BLaER1 (cell line): ENCODE results near the gene TSPAN5.
A peak's percentile ranks its signal among the peaks of the same experiment; 100 is the strongest.

ENCODE experiments used
- H3K27ac ChIP-seq: shearing (Covaris generic); formaldehyde crosslinking; 2 replicates; pipeline ENCODE4 v1.8.1; 2022
- H3K27me3 ChIP-seq: shearing (Covaris generic); formaldehyde crosslinking; 2 replicates; pipeline ENCODE4 v1.8.1; 2022
- H3K36me3 ChIP-seq: shearing (Covaris generic); formaldehyde crosslinking; 2 replicates; pipeline ENCODE4 v1.8.1; 2022
- H3K4me1 ChIP-seq: shearing (Covaris generic); formaldehyde crosslinking; 2 replicates; pipeline ENCODE4 v1.8.1; 2022
- H3K4me2 ChIP-seq: shearing (Covaris generic); formaldehyde crosslinking; 2 replicates; pipeline ENCODE4 v1.8.1; 2022
- H3K4me3 ChIP-seq: shearing (Covaris generic); formaldehyde crosslinking; 2 replicates; pipeline ENCODE4 v1.8.1; 2022
- H3K9ac ChIP-seq: shearing (Covaris generic); formaldehyde crosslinking; 2 replicates; pipeline ENCODE4 v1.8.1; 2022
- H3K9me3 ChIP-seq: shearing (Covaris generic); formaldehyde crosslinking; 2 replicates; pipeline ENCODE4 v1.8.1; 2022
- H4K20me1 ChIP-seq: shearing (Covaris generic); formaldehyde crosslinking; 2 replicates; pipeline ENCODE4 v1.8.1; 2022
- Cebpa-rat ChIP-seq: shearing (Covaris generic); IDR thresholded peaks from 2 replicates; pipeline ENCODE4 v1.8.1; 2022

Gene TSPAN5

GRCh38 chr4:98674404-98675173 is 16.2 kb upstream of the TSPAN5 start:
- no peak overlapping the region for H3K27ac ChIP-seq
- H3K27me3 ChIP-seq, result no peaks in the 10 kb centered on the region
- H3K4me1 ChIP-seq, result no peaks in the 10 kb centered on the region
- H3K4me3 ChIP-seq, result no peak overlapping the region
- TF ChIP-seq Cebpa-rat, result no peak
- no peak overlapping the region for H3K4me2 ChIP-seq
- H3K9ac ChIP-seq, result no peak overlapping the region
- no peaks in the 10 kb centered on the region for H3K36me3 ChIP-seq
- H3K9me3 ChIP-seq, result no peaks in the 10 kb centered on the region
- no peaks in the 10 kb centered on the region for H4K20me1 ChIP-seq

GRCh38 chr4:98673978-98674377 is 15.6 kb upstream of the TSPAN5 start:
- Histone ChIP-seq H3K9me3 (no peaks in the 10 kb centered on the region), H3K4me2 (no peak overlapping the region), H3K4me1 (no peaks in the 10 kb centered on the region), H3K36me3 (no peaks in the 10 kb centered on the region), H3K27me3 (no peaks in the 10 kb centered on the region), H3K9ac (no peak overlapping the region), H3K27ac (no peak overlapping the region), H3K4me3 (no peak overlapping the region), H4K20me1 (no peaks in the 10 kb centered on the region)
- TF ChIP-seq Cebpa-rat, result no peak

DNA sequence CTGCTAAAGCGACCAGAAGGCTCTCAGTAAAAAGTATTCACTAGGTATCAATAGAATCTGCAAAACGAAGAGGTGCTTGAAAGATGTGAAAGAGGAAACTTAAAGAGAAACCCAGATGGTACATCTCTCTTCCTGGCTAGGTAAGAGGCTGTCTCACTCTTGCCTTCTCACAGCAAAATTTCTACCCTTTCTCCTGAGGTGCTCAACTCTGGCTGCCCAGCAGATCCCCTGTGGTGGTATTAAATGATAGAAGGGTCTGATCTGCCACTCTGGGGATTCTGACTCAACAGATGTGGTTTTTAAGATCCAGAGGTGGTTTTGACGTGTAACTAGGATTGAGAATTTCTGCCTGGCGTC is 14.9 kb upstream of the TSPAN5 start:
- Histone ChIP-seq H3K36me3 (no peaks in the 10 kb centered on the region), H3K27ac (no peak overlapping the region), H3K9ac (no peak overlapping the region), H3K27me3 (no peaks in the 10 kb centered on the region), H4K20me1 (no peaks in the 10 kb centered on the region), H3K4me2 (no peak overlapping the region), H3K9me3 (no peaks in the 10 kb centered on the region), H3K4me3 (no peak overlapping the region), H3K4me1 (no peaks in the 10 kb centered on the region)
- no peak for TF ChIP-seq Cebpa-rat

GRCh38 chr4:98672583-98673287 is 14.3 kb upstream of the TSPAN5 start:
- Histone ChIP-seq H3K27me3 (no peaks in the 10 kb centered on the region), H4K20me1 (no peaks in the 10 kb centered on the region), H3K4me2 (no peak overlapping the region), H3K4me1 (no peaks in the 10 kb centered on the region), H3K9ac (no peak overlapping the region), H3K36me3 (no peaks in the 10 kb centered on the region), H3K27ac (no peak overlapping the region), H3K9me3 (no peaks in the 10 kb centered on the region), H3K4me3 (no peak overlapping the region)
- no peak for TF ChIP-seq Cebpa-rat

DNA sequence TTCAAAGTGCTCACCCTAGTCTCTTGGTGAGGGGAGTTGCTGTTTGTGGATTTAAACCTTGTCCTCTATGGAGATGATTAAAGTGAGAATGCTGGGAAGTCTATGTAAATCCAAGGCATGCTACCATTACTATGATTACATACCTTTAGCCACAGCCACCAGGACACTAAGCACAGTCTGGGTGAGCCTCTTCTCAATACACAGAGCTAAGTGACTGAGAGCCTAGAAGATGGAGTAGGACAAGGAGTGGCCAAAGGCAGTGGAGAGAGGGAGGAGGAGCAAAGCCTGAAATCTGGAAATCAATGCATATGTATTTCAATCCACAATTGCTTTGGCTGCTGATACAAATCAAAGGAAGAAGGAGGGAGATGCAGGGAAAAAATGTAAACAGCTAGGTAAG is 12.7 kb upstream of the TSPAN5 start:
- no peak for TF ChIP-seq Cebpa-rat
- H3K9ac ChIP-seq, result no peak overlapping the region
- H3K36me3 ChIP-seq, result no peaks in the 10 kb centered on the region
- H4K20me1 ChIP-seq, result no peaks in the 10 kb centered on the region
- H3K27me3 ChIP-seq, result no peaks in the 10 kb centered on the region
- H3K9me3 ChIP-seq, result peaks cover 3% of the 10 kb centered on the region
- no peaks in the 10 kb centered on the region for H3K4me1 ChIP-seq
- H3K27ac ChIP-seq, result no peak overlapping the region
- H3K4me3 ChIP-seq, result no peak overlapping the region
- H3K4me2 ChIP-seq, result no peak overlapping the region

GRCh38 chr4:98670186-98670585 is 11.8 kb upstream of the TSPAN5 start:
- Histone ChIP-seq H3K9me3 (peaks cover 12% of the 10 kb centered on the region), H3K4me2 (no peak overlapping the region), H3K4me1 (no peaks in the 10 kb centered on the region), H3K9ac (no peak overlapping the region), H3K27me3 (no peaks in the 10 kb centered on the region), H3K36me3 (no peaks in the 10 kb centered on the region), H4K20me1 (no peaks in the 10 kb centered on the region), H3K4me3 (no peak overlapping the region), H3K27ac (no peak overlapping the region)
- TF ChIP-seq Cebpa-rat, result no peak

DNA sequence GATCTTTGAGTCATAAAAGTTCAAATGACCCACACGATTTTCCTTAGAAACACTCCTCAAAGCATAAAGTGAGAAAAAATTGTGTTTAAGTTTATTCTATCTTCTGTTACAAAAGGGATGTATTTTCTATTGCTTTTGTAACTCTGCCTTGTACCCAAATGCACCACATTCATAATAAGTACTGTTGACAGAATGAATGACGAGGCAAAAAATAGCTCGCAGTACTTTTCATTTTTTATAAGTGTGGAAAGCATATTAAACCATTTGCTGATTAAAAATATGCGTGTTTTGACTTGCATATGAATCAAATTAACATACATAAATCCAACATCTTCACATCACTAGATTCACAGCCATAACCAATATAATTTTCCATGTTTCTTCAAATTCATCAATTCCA is 11.2 kb upstream of the TSPAN5 start:
- Histone ChIP-seq H3K27ac (no peak overlapping the region), H3K4me2 (no peak overlapping the region), H3K27me3 (no peaks in the 10 kb centered on the region), H3K9ac (no peak overlapping the region), H3K9me3 (peaks cover 18% of the 10 kb centered on the region), H3K4me3 (no peak overlapping the region), H4K20me1 (no peaks in the 10 kb centered on the region), H3K36me3 (no peaks in the 10 kb centered on the region), H3K4me1 (no peaks in the 10 kb centered on the region)
- no peak for TF ChIP-seq Cebpa-rat

DNA sequence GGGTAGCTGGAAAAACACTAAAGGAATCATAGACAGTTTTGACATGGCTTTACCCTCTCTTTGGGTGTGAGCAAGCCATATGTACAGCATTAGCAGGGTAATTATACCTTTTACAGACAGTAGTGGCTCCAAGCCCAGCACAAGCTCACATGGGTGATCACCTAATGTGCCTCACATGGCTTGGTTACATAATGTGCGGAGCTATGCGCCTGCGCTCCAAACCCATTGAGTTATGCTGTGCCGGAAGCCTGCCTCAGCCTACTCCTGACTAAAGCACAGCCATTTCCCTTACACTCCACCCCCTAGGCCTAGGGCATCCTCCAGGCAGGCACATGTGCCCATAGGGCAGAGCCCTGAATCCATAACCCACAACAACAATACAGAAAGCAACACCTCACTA is 6.5 kb upstream of the TSPAN5 start:
- TF ChIP-seq Cebpa-rat, result no peak
- Histone ChIP-seq H3K27ac (no peak overlapping the region), H4K20me1 (no peaks in the 10 kb centered on the region), H3K9ac (no peak overlapping the region), H3K4me2 (no peak overlapping the region), H3K4me1 (peaks cover 11% of the 10 kb centered on the region), H3K36me3 (no peaks in the 10 kb centered on the region), H3K9me3 (peaks cover 21% of the 10 kb centered on the region), H3K4me3 (no peak overlapping the region), H3K27me3 (no peaks in the 10 kb centered on the region)

DNA sequence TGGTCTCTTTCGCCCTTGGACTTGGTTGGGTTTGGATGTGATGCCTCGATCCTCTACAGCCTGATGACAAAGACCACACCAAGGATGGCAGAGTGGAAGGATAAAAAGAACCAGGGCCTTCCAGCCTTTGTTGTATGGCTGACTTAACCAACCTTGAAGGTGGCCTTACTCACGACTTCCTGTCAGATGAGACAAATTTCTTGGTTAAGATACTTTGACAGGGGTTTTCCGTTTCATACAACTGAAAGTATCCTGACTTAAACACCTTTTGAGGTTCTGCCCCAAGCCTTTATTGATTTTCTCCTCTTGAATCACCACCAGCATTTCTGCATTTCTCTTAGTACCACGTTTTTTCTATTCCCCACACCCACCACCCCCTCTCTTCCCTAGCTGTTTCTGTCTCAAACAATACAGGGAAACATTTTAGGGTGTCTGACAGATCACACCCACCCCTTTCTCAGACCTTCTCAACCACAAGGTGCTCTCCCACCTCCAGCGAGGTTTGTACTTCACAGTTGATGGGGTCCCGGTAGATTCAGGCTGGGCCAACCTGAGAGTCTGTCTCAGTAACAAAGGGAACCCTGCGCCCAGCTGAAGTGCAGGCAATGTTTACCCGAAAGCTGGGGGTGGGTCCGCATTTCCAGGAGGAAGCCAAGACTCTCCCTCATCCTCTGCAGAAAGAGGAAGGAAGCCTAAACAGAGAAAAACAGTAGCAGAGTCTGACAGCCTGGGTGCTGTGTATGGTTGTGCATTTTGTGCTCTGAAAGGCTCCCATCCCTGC is 5.0 kb upstream of the TSPAN5 start:
- no peak overlapping the region for H3K9ac ChIP-seq
- TF ChIP-seq Cebpa-rat, result no peak
- no peak overlapping the region for H3K4me3 ChIP-seq
- H4K20me1 ChIP-seq, result no peaks in the 10 kb centered on the region
- H3K4me2 ChIP-seq, result peak overlapping the region; percentile 25; the same call in 1 of the 2 replicates
- peaks cover 32% of the 10 kb centered on the region for H3K9me3 ChIP-seq
- H3K4me1 ChIP-seq, result peaks cover 11% of the 10 kb centered on the region
- H3K27ac ChIP-seq, result no peak overlapping the region
- no peaks in the 10 kb centered on the region for H3K27me3 ChIP-seq
- no peaks in the 10 kb centered on the region for H3K36me3 ChIP-seq
